LNCAP (cell line): ENCODE data around the gene GCK.

ENCODE experiments used
- TF ChIP-seq, protein P1 (sequence below): fragments of 450-650 bp; IDR thresholded peaks from 2 replicates; pipeline ENCODE4 v1.5.1; 2017; ENCODE audit warnings: mild to moderate bottlenecking

GCK gene

DNA sequence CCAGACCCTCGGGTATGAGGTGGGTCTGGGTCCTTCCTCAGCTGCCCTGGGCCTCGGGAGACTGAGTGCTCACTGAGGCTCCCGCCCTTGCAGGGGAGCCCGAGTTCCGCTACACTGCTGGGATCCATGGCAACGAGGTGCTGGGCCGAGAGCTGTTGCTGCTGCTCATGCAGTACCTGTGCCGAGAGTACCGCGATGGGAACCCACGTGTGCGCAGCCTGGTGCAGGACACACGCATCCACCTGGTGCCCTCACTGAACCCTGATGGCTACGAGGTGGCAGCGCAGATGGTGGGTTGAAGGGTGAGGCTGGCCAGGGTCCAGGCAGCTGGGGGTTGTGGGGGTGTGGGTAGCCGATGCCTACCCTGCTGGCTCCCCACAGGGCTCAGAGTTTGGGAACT lies 77.5 kb downstream of the GCK start:
- TF ChIP-seq, protein P1, sequence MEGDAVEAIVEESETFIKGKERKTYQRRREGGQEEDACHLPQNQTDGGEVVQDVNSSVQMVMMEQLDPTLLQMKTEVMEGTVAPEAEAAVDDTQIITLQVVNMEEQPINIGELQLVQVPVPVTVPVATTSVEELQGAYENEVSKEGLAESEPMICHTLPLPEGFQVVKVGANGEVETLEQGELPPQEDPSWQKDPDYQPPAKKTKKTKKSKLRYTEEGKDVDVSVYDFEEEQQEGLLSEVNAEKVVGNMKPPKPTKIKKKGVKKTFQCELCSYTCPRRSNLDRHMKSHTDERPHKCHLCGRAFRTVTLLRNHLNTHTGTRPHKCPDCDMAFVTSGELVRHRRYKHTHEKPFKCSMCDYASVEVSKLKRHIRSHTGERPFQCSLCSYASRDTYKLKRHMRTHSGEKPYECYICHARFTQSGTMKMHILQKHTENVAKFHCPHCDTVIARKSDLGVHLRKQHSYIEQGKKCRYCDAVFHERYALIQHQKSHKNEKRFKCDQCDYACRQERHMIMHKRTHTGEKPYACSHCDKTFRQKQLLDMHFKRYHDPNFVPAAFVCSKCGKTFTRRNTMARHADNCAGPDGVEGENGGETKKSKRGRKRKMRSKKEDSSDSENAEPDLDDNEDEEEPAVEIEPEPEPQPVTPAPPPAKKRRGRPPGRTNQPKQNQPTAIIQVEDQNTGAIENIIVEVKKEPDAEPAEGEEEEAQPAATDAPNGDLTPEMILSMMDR: no peak

DNA sequence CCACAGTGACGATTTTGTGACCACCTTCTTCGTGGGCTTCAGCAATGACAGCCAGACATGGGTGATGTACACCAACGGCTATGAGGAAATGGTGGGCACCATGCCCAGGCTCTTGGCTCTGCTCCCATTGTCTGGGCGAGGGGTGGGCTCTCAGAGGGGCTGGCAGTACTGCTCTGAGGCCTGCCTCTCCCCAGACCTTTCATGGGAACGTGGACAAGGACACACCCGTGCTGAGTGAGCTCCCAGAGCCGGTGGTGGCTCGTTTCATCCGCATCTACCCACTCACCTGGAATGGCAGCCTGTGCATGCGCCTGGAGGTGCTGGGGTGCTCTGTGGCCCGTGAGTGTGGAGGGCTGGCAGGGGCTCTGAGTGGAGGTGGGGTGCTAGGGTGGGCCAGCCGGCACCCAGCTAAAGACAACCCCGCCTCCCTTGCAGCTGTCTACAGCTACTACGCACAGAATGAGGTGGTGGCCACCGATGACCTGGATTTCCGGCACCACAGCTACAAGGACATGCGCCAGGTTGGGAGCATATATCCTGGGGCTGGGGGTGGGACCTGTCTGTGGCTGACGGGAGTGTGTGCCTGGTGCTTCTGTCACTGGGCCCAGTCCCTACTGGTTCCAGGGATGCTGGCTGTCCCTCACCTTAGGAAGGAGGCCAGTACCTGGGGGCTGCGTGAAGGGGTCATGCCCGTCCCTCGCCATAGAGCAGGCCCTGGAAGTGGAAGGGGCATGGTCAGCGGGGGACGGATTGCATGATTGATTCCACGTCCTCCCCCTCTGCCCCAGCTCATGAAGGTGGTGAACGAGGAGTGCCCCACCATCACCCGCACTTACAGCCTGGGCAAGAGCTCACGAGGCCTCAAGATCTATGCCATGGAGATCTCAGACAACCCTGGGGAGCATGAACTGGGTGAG lies 78.3 kb downstream of the GCK start:
- TF ChIP-seq, protein P1: no peak

DNA sequence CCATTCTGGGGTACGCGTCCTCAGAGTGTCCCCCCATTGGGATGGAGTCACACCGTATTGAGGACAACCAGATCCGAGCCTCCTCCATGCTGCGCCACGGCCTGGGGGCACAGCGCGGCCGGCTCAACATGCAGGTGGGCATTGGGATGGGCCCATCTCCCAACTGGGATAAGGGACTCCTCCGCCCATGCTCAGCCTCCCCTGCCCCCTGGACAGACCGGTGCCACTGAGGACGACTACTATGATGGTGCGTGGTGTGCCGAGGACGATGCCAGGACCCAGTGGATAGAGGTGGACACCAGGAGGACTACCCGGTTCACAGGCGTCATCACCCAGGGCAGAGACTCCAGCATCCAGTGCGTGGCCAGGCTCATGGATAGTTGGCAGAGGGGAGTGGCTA lies 79.2 kb downstream of the GCK start:
- TF ChIP-seq, protein P1: no peak

DNA sequence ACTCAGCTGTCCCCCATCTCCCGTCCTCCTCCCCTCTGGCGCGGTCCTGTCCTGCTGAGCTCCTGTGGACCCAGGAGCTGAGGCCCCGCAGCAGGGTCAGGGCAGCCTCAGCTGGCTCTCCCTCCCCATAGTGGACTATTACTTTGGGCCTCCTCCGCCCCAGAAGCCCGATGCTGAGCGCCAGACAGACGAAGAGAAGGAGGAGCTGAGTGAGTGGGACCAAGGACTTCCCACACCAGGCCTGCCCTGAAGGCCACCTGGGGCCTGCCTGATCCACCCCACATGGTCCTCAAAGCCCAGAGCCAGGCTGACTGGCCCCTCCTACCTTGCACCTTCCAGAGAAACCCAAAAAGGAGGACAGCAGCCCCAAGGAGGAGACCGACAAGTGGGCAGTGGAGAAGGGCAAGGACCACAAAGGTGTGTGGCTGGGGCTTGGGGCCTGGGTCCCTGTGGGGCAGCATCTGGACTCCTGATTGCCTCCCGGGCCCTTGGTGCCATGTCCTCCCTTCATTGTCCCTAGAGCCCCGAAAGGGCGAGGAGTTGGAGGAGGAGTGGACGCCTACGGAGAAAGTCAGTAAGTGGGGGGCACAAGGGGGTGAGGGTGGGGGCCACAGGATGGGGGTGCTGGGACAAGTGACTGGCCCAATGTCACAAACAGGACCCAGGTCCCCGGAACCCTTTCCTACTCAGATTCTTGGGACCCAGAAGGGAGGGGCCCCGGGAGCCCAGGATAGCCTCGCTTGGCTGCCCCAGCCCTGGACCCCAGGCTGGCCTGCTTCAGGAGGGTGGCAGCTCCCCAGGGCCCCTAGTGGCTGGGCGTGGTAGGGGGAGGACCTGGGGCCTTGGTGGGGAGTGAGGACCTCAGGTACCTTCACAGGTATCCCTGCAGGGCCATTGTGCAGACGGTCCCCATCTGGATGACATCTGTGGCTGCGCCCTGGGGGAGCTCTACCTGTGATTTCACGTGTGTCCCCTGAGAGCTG lies 80.2 kb downstream of the GCK start:
- TF ChIP-seq, protein P1: no peak

DNA sequence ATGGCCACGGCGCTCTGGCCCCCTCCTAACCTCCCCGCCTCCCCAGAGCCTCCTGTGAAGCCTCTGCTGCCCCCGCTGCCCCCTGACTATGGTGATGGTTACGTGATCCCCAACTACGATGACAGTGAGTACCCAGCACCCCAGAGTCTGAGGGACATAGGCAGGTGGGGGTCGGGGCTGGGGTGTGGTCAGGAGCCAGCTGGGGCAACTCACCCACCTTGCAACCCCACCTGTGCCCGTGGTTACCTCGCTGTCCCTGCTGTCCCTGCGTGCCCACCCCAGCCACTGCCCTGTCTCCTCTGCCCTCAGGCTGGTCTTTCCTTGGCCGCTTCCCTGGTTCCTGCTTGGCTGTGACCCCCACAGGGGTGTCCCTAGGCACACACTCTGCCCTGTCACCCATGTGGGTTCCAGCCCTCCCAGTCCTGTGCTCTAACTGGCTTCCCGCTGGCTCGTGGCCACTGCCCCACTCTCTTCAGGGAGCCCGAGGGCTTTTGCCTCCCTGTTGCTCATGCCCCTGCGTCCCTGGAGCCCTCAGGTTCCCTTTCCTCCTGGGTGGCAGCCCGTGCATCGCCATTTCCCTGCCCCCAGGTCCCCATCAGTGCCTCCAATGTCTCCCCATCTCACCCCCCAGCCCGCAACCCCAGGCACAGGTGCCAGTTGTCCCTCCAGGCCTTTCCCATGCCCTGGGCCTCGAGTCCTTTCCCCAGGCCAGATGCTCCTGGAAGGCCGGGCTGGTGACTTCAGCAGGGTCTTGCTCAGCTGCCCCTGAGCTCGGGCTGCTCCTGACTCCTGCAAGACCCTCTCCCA lies 81.1 kb downstream of the GCK start:
- TF ChIP-seq, protein P1: no peak

DNA sequence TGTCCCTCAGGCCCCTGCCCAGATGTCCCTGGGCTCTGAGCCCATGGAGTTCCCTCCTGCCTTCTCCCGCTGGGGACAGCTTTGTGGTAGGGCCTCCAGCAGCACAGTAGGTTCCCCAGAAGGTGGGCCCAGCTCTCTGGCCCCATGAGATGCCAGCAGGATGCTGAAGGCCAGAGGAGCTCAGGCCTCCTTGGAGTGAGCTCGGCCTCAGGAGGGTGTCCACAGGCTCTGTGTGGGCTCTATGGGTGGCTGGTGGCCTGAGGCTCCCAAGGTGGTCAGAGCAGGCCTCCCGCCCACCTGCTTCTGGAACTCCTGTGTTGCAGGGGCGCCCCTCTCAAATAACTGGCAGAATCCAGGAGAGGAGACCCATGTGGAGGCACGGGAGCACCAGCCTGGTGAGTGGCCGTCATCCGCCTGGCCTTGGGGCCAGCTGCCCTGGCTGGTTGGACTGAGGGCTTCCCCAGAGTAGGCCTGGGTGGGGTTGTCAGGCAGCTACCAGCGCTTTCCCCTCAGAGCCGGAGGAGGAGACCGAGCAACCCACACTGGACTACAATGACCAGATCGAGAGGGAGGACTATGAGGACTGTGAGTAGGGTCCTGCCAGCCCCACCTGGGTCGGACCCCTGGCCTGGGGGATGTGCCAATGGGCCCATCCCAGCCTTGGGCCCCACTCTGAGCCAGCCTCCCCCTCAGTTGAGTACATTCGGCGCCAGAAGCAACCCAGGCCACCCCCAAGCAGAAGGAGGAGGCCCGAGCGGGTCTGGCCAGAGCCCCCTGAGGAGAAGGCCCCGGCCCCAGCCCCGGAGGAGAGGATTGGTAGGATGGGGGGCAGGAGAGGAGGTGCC lies 81.9 kb downstream of the GCK start:
- TF ChIP-seq, protein P1: no peak
